HepG2 (cell line): ENCODE data around the gene PTPN14. TPM values are rescaled to one million over a fixed set of nuclear protein-coding genes. Genes with fewer than 3 reads are reported as not detected.

Source experiments
- ATAC-seq: fragments of 200-7000 bp; cut with Tn5 transposase; 3 replicates; pipeline ENCODE4 v1.9.1; 2020; ENCODE audit warnings: mild to moderate bottlenecking, moderate library complexity
- BruUV-seq: library from RNA; stranded (reverse); fragments of 400-500 nt; replicated peaks from 2 replicates; lab custom pipeline; 2021; lab: Mats Ljungman, UMichigan
- CTCF ChIA-PET: fragments of 300-600 bp; formaldehyde crosslinking; extraction: SDS; loops from one replicate; lab custom pipeline; 2021; ENCODE audit warnings: low total read pairs, inconsistent platforms, low intra/inter-chr PET ratio; lab: Yijun Ruan, JAX
- POLR2A ChIA-PET: fragments of 350-600 bp; sonication (Branson Sonifier 250); formaldehyde crosslinking; loops from one replicate; lab custom pipeline; 2020; ENCODE audit warnings: antibody characterized with exemption, inconsistent platforms; lab: Yijun Ruan, JAX
- DNase-seq: peaks from one replicate; pipeline ENCODE4 v3.0.0-alpha.2; 2015; ENCODE audit warnings: low spot score
- FAIRE-seq: peaks from 3 replicates; lab custom pipeline; 2011; peaks lifted over from hg19 to GRCh38; lab: Jason Lieb, UNC
- H2AFZ ChIP-seq: one replicate; pipeline ENCODE4 v1.6.1; 2011; ENCODE audit warnings: low read length, inconsistent platforms
- H3K27ac ChIP-seq: fragments of 300-600 bp; 3 replicates; pipeline ENCODE4 v1.8.0; 2011; ENCODE audit warnings: mixed run types, mild to moderate bottlenecking, mixed read lengths, low read length, inconsistent platforms; ENCODE audit not compliant: insufficient read depth; ENCODE audit errors: extremely low read length
- H3K27me3 ChIP-seq, 2 experiments: fragments of 200-600 bp in 1 of 2; 2 replicates in 1 of 2; 3 replicates in 1 of 2; pipeline versions ENCODE4 v1.6.0 to v1.8.0; 2011; ENCODE audit warnings: low read length in 2 of 2, mild to moderate bottlenecking in 2 of 2, moderate library complexity in 2 of 2, inconsistent platforms in 1 of 2; ENCODE audit not compliant: insufficient read depth in 2 of 2, control insufficient read depth in 1 of 2
- H3K36me3 ChIP-seq, 2 experiments: fragments of 200-600 bp in 1 of 2; replicated peaks in 1 of 2; 2 replicates in 1 of 2; 3 replicates in 1 of 2; pipeline versions ENCODE4 v1.5.1 to v1.8.0; 2011; ENCODE audit warnings: low read length in 2 of 2, inconsistent platforms in 1 of 2; ENCODE audit not compliant: insufficient read depth in 2 of 2, control insufficient read depth in 1 of 2
- H3K4me1 ChIP-seq: 2 replicates; pipeline ENCODE4 v1.5.1; 2012; ENCODE audit warnings: low read length, inconsistent platforms; ENCODE audit not compliant: insufficient read depth
- H3K4me2 ChIP-seq: 2 replicates; pipeline ENCODE4 v1.6.0; 2011; ENCODE audit warnings: low read depth, low read length, inconsistent platforms
- H3K4me3 ChIP-seq, 3 experiments: fragments of 200-600 bp in 1 of 3; sonication (generic), shearing (Covaris generic) in 1 of 3; replicated peaks in 1 of 3; 2 replicates each; pipeline ENCODE4 v1.5.1; 2011 to 2016; ENCODE audit warnings: low read length in 3 of 3, inconsistent platforms in 2 of 3, low read depth in 2 of 3, mild to moderate bottlenecking in 2 of 3, control low read depth in 1 of 3, mixed read lengths in 1 of 3; ENCODE audit not compliant: insufficient read depth in 1 of 3
- H3K79me2 ChIP-seq: one replicate; pipeline ENCODE4 v1.6.1; 2011; ENCODE audit warnings: low read length, inconsistent platforms; ENCODE audit not compliant: insufficient read depth
- H3K9ac ChIP-seq: 2 replicates; pipeline ENCODE4 v1.6.0; 2011; ENCODE audit warnings: mild to moderate bottlenecking, low read depth, low read length, inconsistent platforms; ENCODE audit not compliant: insufficient read depth
- H3K9me3 ChIP-seq: 2 replicates; pipeline ENCODE4 v1.5.1; 2012; ENCODE audit warnings: mild to moderate bottlenecking, low read length
- H4K20me1 ChIP-seq: 2 replicates; pipeline ENCODE4 v1.6.0; 2011; ENCODE audit warnings: inconsistent platforms, mild to moderate bottlenecking, low read length, moderate library complexity; ENCODE audit not compliant: insufficient read depth
- ATF1 ChIP-seq: IDR thresholded peaks from 2 replicates; pipeline ENCODE4 v1.6.1; 2016; ENCODE audit warnings: mild to moderate bottlenecking, control low read depth
- ATF7-NPFF ChIP-seq: sonication (generic); formaldehyde crosslinking; IDR thresholded peaks from 2 replicates; pipeline ENCODE4 v1.8.1; 2023; ENCODE audit warnings: mild to moderate bottlenecking, low read depth, missing genetic modification reagents, moderate library complexity
- GLI4 ChIP-seq: sonication (generic); formaldehyde crosslinking; IDR thresholded peaks from 2 replicates; pipeline ENCODE4 v1.5.1; 2020; ENCODE audit warnings: missing genetic modification reagents, mild to moderate bottlenecking, moderate library complexity, borderline replicate concordance
- HNF4G ChIP-seq, 2 experiments: sonication (generic) in 1 of 2; formaldehyde crosslinking in 1 of 2; IDR thresholded peaks; 2 replicates each; pipeline versions ENCODE4 v1.4.0 to v1.6.1; 2011 to 2020; ENCODE audit warnings: borderline replicate concordance in 2 of 2, low read depth in 2 of 2, mild to moderate bottlenecking in 2 of 2, low read length in 1 of 2, missing genetic modification reagents in 1 of 2, moderate library complexity in 1 of 2
- PLRG1 ChIP-seq: fragments of 450-650 bp; conservative IDR thresholded peaks from 2 replicates; pipeline ENCODE4 v1.6.1; 2016
- REPIN1 ChIP-seq: sonication (generic); formaldehyde crosslinking; IDR thresholded peaks from 2 replicates; pipeline ENCODE4 v1.8.0; 2022; ENCODE audit warnings: missing genetic modification reagents, low read depth, mild to moderate bottlenecking, borderline replicate concordance
- ZBED4 ChIP-seq: sonication (generic); formaldehyde crosslinking; IDR thresholded peaks from 2 replicates; pipeline ENCODE4 v1.4.0; 2020; ENCODE audit warnings: missing genetic modification reagents, borderline replicate concordance
- ZMYM4 ChIP-seq: sonication (generic); formaldehyde crosslinking; IDR thresholded peaks from 2 replicates; pipeline ENCODE4 v1.8.1; 2023; ENCODE audit warnings: mild to moderate bottlenecking, missing genetic modification reagents
- ZNF142 ChIP-seq: sonication (generic); formaldehyde crosslinking; IDR thresholded peaks from 2 replicates; pipeline ENCODE4 v1.4.0; 2020; ENCODE audit warnings: missing genetic modification reagents
- ZNF446 ChIP-seq: sonication (generic); formaldehyde crosslinking; IDR thresholded peaks from 2 replicates; pipeline ENCODE4 v1.5.0; 2020; ENCODE audit warnings: mild to moderate bottlenecking, missing genetic modification reagents
- ZNF614 ChIP-seq: IDR thresholded peaks from 2 replicates; pipeline ENCODE4 v1.6.1; 2018; ENCODE audit warnings: missing biosample characterization, missing genetic modification reagents, inconsistent platforms, borderline replicate concordance
- ZNF660 ChIP-seq: sonication (generic); formaldehyde crosslinking; IDR thresholded peaks from 2 replicates; pipeline ENCODE4 v1.5.1; 2020; ENCODE audit warnings: mild to moderate bottlenecking, low read depth, missing genetic modification reagents, borderline replicate concordance
- WGBS: methylation state at CpG from one replicate; pipeline ENCODE4 v1.1.6; 2017; ENCODE audit warnings: low lambda C conversion rate; 5-methylcytosine and 5-hydroxymethylcytosine counted together
- in situ Hi-C: cut with HindIII; loops from 2 replicates; pipeline ENCODE4 v1.10.0; 2017; ENCODE audit warnings: low pct_unique_long_range_greater_than_20kb; ENCODE audit not compliant: extremely low pct_ligation_motif_present
- intact Hi-C: fragments of 100-400 bp; cut with micrococcal nuclease; formaldehyde crosslinking; loops from one replicate; pipeline ENCODE4 v1.10.0; 2022; ENCODE audit not compliant: unreplicated experiment
- polyA plus RNA-seq, 8 experiments: library from polyadenylated mRNA; depleted of rRNA in 3 of 8; stranded (reverse) in 7 of 8; unstranded in 1 of 8; fragments of >200 nt; fragmentation: Illumina TruSeq in 4 of 8; extraction: Trizol in 4 of 8; gene quantifications; 2 replicates each; pipeline versions ENCODE4 v1.2.1 to v1.2.3, GENCODE V29; 2011 to 2016; ENCODE audit warnings: low read depth in 4 of 8, missing spikeins in 1 of 8, mixed read lengths in 1 of 8; ENCODE audit not compliant: insufficient read depth in 1 of 8
- total RNA-seq, 5 experiments: library from RNA; depleted of rRNA; stranded (reverse); fragments of >200 nt; fragmentation: Illumina TruSeq; extraction: Trizol; gene quantifications; 2 replicates each; pipeline ENCODE4 v1.2.3, GENCODE V29; 2016; ENCODE audit warnings: low read depth in 1 of 5
- TF ChIP-seq, protein P1 (sequence below): sonication (generic); formaldehyde crosslinking; IDR thresholded peaks from 2 replicates; pipeline ENCODE4 v1.4.0; 2020; ENCODE audit warnings: missing genetic modification reagents

Gene PTPN14
- total and polyA plus RNA-seq, 2 of the 13 experiments (the other 11 are each of a cell fraction or from before 2014, with no cell fraction given): 3.9 to 4.7 TPM

GRCh38 chr1:214491468-214492146 is 59.8 kb downstream of the PTPN14 start:
- in situ Hi-C loops: no loop called here
- Histone ChIP-seq H3K27ac (no peak overlapping the region), H3K9me3 (no peaks in the 10 kb centered on the region), H3K4me3 (no peak overlapping the region), H4K20me1 (no peaks in the 10 kb centered on the region), H3K4me2 (no peak overlapping the region), H3K36me3 (no peaks in the 10 kb centered on the region; a peak in 1 of 5 replicates), H3K4me1 (no peaks in the 10 kb centered on the region), H3K9ac (no peak overlapping the region), H2AFZ (no peak overlapping the region), H3K27me3 (no peaks in the 10 kb centered on the region), H3K79me2 (no peaks in the 10 kb centered on the region)
- DNase-seq (no peak), FAIRE-seq (no peak), ATAC-seq (no peak)
- CTCF ChIA-PET: no interaction called here
- TF ChIP-seq ZMYM4 (CRISPR knock-in tag) (no peak), HNF4G (IDR thresholded peaks at IDR 0.05; ENCODE audit: borderline replicate concordance, low read depth, low read length) (no peak), HNF4G (CRISPR knock-in tag; IDR thresholded peaks at IDR 0.05; ENCODE audit: borderline replicate concordance, low read depth) (no peak), REPIN1 (CRISPR knock-in tag) (no peak), ZNF446 (CRISPR knock-in tag) (no peak), ZNF660 (CRISPR knock-in tag) (no peak), PLRG1 (no peak), ZNF614 (CRISPR knock-in tag) (no peak), GLI4 (CRISPR knock-in tag) (no peak), ZBED4 (CRISPR knock-in tag) (no peak), ATF1 (CRISPR knock-in tag) (no peak), ZNF142 (no peak), ATF7-NPFF (CRISPR knock-in tag) (no peak)
- TF ChIP-seq, protein P1, sequence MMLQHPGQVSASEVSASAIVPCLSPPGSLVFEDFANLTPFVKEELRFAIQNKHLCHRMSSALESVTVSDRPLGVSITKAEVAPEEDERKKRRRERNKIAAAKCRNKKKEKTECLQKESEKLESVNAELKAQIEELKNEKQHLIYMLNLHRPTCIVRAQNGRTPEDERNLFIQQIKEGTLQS (CRISPR knock-in tag): no peak
- BruUV-seq: no TSS peak
- intact Hi-C loops: no loop called here
- 85% methylated on average over 5 of the region's 5 CpGs for WGBS
- POLR2A ChIA-PET: no interaction called here
